ENCODE data around the gene GADL1. TPM values are rescaled to one million over a fixed set of nuclear protein-coding genes. Genes with fewer than 3 reads are reported as not detected.

Gene GADL1
- total and polyA plus RNA-seq, 2 donors from 2014 or later = 0.22 to 0.54 TPM

GRCh38 chr3:30941342-30941741, 46.9 kb upstream of the GADL1 start:
- no peaks in the 10 kb centered on the region for H3K27me3 ChIP-seq (ENCODE audit: control insufficient read depth, insufficient read depth, low read length)
- no peak for FAIRE-seq
- intact Hi-C loops (cut with DNase I) = no loop called here

GRCh38 chr3:30940740-30941139, 46.3 kb upstream of the GADL1 start:
- no peak for TF ChIP-seq CTCF (IDR thresholded peaks at IDR 0.05; ENCODE audit: borderline replicate concordance, extremely low read depth, insufficient read depth)
- H3K9me3 ChIP-seq (ENCODE audit: control insufficient read depth in 2 of 3, insufficient read depth in 1 of 3, low read length in 3 of 3) = no peaks in the 10 kb centered on the region
- no peaks in the 10 kb centered on the region for H3K36me3 ChIP-seq (ENCODE audit: control insufficient read depth in 2 of 3, insufficient read depth in 3 of 3, low read length in 3 of 3)
- DNase-seq (no peak), FAIRE-seq (no peak)
- H3K4me1 ChIP-seq (ENCODE audit: control insufficient read depth in 2 of 3, insufficient read depth in 2 of 3, low read depth in 1 of 3, low read length in 3 of 3) = no peaks in the 10 kb centered on the region
- H3K27ac ChIP-seq (ENCODE audit: low read depth in 2 of 2, low read length in 2 of 2) = no peak overlapping the region
- no peak overlapping the region for H3K9ac ChIP-seq (ENCODE audit: low read length in 3 of 3)
- intact Hi-C loops (cut with DNase I) = no loop called here
- H3K4me3 ChIP-seq (ENCODE audit: low read length in 3 of 3) = no peak overlapping the region
- H3K27me3 ChIP-seq (ENCODE audit: control insufficient read depth, insufficient read depth, low read length) = no peaks in the 10 kb centered on the region

More at GRCh38 chr3:30941342-30941741, 46.9 kb upstream of the GADL1 start:
- H3K4me3 ChIP-seq (ENCODE audit: low read length in 3 of 3) = no peak overlapping the region
- no peak for TF ChIP-seq CTCF (IDR thresholded peaks at IDR 0.05; ENCODE audit: borderline replicate concordance, extremely low read depth, insufficient read depth)
- no peak overlapping the region for H3K9ac ChIP-seq (ENCODE audit: low read length in 3 of 3)
- H3K27ac ChIP-seq (ENCODE audit: low read depth in 2 of 2, low read length in 2 of 2) = no peak overlapping the region
- H3K36me3 ChIP-seq (ENCODE audit: control insufficient read depth in 2 of 3, insufficient read depth in 3 of 3, low read length in 3 of 3) = no peaks in the 10 kb centered on the region
- no peak for DNase-seq
- no peaks in the 10 kb centered on the region for H3K9me3 ChIP-seq (ENCODE audit: control insufficient read depth in 2 of 3, insufficient read depth in 1 of 3, low read length in 3 of 3)
- H3K4me1 ChIP-seq (ENCODE audit: control insufficient read depth in 2 of 3, insufficient read depth in 2 of 3, low read depth in 1 of 3, low read length in 3 of 3) = no peaks in the 10 kb centered on the region

GRCh38 chr3:30934208-30934550, 39.7 kb upstream of the GADL1 start:
- Histone ChIP-seq H3K27ac (ENCODE audit: low read depth in 2 of 2, low read length in 2 of 2) (no peak overlapping the region), H3K27me3 (ENCODE audit: control insufficient read depth, insufficient read depth, low read length) (no peaks in the 10 kb centered on the region), H3K9me3 (ENCODE audit: control insufficient read depth in 2 of 3, insufficient read depth in 1 of 3, low read length in 3 of 3) (no peaks in the 10 kb centered on the region), H3K4me1 (ENCODE audit: control insufficient read depth in 2 of 3, insufficient read depth in 2 of 3, low read depth in 1 of 3, low read length in 3 of 3) (no peaks in the 10 kb centered on the region), H3K36me3 (ENCODE audit: control insufficient read depth in 2 of 3, insufficient read depth in 3 of 3, low read length in 3 of 3) (no peaks in the 10 kb centered on the region), H3K9ac (ENCODE audit: low read length in 3 of 3) (no peak overlapping the region), H3K4me3 (ENCODE audit: low read length in 3 of 3) (peak overlapping the region; percentile 0 to 17 (median 16))
- DNase-seq = peak in 3 of 5 donors; percentile 35 to 75 (median 55)
- TF ChIP-seq CTCF (IDR thresholded peaks at IDR 0.05; ENCODE audit: borderline replicate concordance, extremely low read depth, insufficient read depth) = peak; percentile 33
- FAIRE-seq = no peak
- intact Hi-C loops (cut with DNase I) = no loop called here

Measured in kidney (tissue), 14 donors.